HCT116 (cell line): ENCODE results near the gene MARK1. TPM values are rescaled to one million over a fixed set of nuclear protein-coding genes. Genes with fewer than 3 reads are reported as not detected.

Experiments
- CTCF ChIP-seq, 3 experiments: fragments of 200-600 bp in 1 of 3; sonication (generic) in 1 of 3; IDR thresholded peaks in 2 of 3; conservative IDR thresholded peaks in 1 of 3; 2 replicates each; pipeline ENCODE4 v1.5.1; 2012 to 2017; ENCODE audit warnings: low read depth in 2 of 3, low read length in 2 of 3, antibody characterized with exemption in 1 of 3, borderline replicate concordance in 1 of 3, control low read depth in 1 of 3, mild to moderate bottlenecking in 1 of 3, mixed read lengths in 1 of 3, mixed run types in 1 of 3, moderate library complexity in 1 of 3; ENCODE audit not compliant: insufficient read depth in 1 of 3
- ELF1 ChIP-seq: IDR thresholded peaks from 2 replicates; pipeline ENCODE4 v1.6.1; 2012; ENCODE audit warnings: low read depth, borderline replicate concordance
- ZBTB33 ChIP-seq: IDR thresholded peaks from 2 replicates; pipeline ENCODE4 v1.6.1; 2011; ENCODE audit warnings: mild to moderate bottlenecking, low read length, moderate library complexity; ENCODE audit not compliant: insufficient replicate concordance; ENCODE audit errors: extremely low read depth
- total RNA-seq: library from RNA; stranded (reverse); gene quantifications from one replicate; pipeline ENCODE4 v1.2.1, GENCODE V29; 2021; ENCODE audit not compliant: unreplicated experiment
- TF ChIP-seq, protein P1 (sequence below): IDR thresholded peaks from 2 replicates; pipeline ENCODE4 v1.6.1; 2012; ENCODE audit warnings: low read depth

MARK1 gene
- total RNA-seq, 1 experiment from 2014 or later, result 3.6 TPM

GRCh38 chr1:220527279-220527907, 543 bp upstream of the MARK1 start (continued):
- TF ChIP-seq CTCF (IDR thresholded peaks at IDR 0.05 in 2 of 3, conservative IDR thresholded peaks at IDR 0.05 in 1 of 3; ENCODE audit: borderline replicate concordance in 1 of 3, insufficient read depth in 1 of 3, low read depth in 2 of 3, low read length in 2 of 3) (no peak), ELF1 (no peak), ZBTB33 (no peak)
- TF ChIP-seq, protein P1, sequence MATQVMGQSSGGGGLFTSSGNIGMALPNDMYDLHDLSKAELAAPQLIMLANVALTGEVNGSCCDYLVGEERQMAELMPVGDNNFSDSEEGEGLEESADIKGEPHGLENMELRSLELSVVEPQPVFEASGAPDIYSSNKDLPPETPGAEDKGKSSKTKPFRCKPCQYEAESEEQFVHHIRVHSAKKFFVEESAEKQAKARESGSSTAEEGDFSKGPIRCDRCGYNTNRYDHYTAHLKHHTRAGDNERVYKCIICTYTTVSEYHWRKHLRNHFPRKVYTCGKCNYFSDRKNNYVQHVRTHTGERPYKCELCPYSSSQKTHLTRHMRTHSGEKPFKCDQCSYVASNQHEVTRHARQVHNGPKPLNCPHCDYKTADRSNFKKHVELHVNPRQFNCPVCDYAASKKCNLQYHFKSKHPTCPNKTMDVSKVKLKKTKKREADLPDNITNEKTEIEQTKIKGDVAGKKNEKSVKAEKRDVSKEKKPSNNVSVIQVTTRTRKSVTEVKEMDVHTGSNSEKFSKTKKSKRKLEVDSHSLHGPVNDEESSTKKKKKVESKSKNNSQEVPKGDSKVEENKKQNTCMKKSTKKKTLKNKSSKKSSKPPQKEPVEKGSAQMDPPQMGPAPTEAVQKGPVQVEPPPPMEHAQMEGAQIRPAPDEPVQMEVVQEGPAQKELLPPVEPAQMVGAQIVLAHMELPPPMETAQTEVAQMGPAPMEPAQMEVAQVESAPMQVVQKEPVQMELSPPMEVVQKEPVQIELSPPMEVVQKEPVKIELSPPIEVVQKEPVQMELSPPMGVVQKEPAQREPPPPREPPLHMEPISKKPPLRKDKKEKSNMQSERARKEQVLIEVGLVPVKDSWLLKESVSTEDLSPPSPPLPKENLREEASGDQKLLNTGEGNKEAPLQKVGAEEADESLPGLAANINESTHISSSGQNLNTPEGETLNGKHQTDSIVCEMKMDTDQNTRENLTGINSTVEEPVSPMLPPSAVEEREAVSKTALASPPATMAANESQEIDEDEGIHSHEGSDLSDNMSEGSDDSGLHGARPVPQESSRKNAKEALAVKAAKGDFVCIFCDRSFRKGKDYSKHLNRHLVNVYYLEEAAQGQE, result no peak
